Measurements from ENCODE around the gene STK32B.

DNA sequence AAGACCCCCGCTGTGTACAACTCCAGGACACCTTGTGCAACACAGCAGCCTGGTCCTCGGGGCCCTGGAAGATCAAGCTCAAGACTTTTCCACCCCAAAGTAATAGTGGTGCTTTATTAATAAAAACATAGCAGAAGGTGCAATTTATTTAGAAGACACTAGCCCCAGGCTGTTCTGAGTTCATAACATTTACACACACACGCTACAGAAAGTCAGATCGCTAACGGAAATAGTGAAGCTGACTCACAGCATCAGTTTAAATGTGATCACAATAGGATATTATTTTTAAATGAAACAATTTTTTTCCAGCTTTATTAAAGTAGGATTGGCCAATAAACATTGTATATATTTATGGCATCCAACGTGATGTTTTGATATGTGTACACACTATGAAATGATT, 141.0 kb downstream of the STK32B start:
- TF ChIP-seq EZH2 (IDR thresholded peaks at IDR 0.05; ENCODE audit: low read length, unreplicated experiment) (no peak), EZH2phosphoT487 (IDR thresholded peaks at IDR 0.05; ENCODE audit: borderline replicate concordance, low read length) (no peak)
- TF ChIP-seq, protein P1, sequence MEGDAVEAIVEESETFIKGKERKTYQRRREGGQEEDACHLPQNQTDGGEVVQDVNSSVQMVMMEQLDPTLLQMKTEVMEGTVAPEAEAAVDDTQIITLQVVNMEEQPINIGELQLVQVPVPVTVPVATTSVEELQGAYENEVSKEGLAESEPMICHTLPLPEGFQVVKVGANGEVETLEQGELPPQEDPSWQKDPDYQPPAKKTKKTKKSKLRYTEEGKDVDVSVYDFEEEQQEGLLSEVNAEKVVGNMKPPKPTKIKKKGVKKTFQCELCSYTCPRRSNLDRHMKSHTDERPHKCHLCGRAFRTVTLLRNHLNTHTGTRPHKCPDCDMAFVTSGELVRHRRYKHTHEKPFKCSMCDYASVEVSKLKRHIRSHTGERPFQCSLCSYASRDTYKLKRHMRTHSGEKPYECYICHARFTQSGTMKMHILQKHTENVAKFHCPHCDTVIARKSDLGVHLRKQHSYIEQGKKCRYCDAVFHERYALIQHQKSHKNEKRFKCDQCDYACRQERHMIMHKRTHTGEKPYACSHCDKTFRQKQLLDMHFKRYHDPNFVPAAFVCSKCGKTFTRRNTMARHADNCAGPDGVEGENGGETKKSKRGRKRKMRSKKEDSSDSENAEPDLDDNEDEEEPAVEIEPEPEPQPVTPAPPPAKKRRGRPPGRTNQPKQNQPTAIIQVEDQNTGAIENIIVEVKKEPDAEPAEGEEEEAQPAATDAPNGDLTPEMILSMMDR (conservative IDR thresholded peaks at IDR 0.05; ENCODE audit: low read depth, low read length): no peak
